MCF 10A (cell line): ENCODE measurements around the gene MTTP. TPM values are rescaled to one million over a fixed set of nuclear protein-coding genes. Genes with fewer than 3 reads are reported as not detected.

Source experiments
- BruUV-seq: library from RNA; stranded (reverse); fragments of 400-500 nt; replicated peaks from 2 replicates; lab custom pipeline; 2021; lab: Mats Ljungman, UMichigan
- CTCF ChIA-PET: fragments of 300-600 bp; sonication (Branson Sonifier 250); formaldehyde crosslinking; extraction: SDS; loops from one replicate; lab custom pipeline; 2021; ENCODE audit warnings: antibody characterized with exemption, inconsistent platforms; lab: Yijun Ruan, JAX
- POLR2A ChIA-PET: fragments of 300-600, 350-650 bp; sonication (Branson Sonifier 250); formaldehyde crosslinking; extraction: SDS; loops from one replicate; lab custom pipeline; 2020; ENCODE audit warnings: antibody characterized with exemption, inconsistent platforms; lab: Yijun Ruan, JAX
- DNase-seq: peaks from one replicate; pipeline ENCODE4 v3.0.0-alpha.2; 2018; ENCODE audit not compliant: unreplicated experiment
- H3K27ac Mint-ChIP-seq: one replicate; pipeline ENCODE4 v1.8.0; 2022; ENCODE audit warnings: mild to moderate bottlenecking, low read depth, mixed read lengths; ENCODE audit not compliant: unreplicated experiment
- H3K27me3 Mint-ChIP-seq: one replicate; pipeline ENCODE4 v1.8.0; 2022; ENCODE audit warnings: mixed read lengths; ENCODE audit not compliant: insufficient read depth, unreplicated experiment
- H3K36me3 Mint-ChIP-seq: one replicate; pipeline ENCODE4 v1.8.0; 2022; ENCODE audit warnings: mild to moderate bottlenecking, moderate library complexity, mixed read lengths; ENCODE audit not compliant: insufficient read depth, unreplicated experiment
- H3K4me1 Mint-ChIP-seq: one replicate; pipeline ENCODE4 v1.8.0; 2022; ENCODE audit warnings: mixed read lengths; ENCODE audit not compliant: insufficient read depth, unreplicated experiment
- H3K4me3 Mint-ChIP-seq: one replicate; pipeline ENCODE4 v1.8.0; 2022; ENCODE audit warnings: mild to moderate bottlenecking, moderate library complexity, mixed read lengths; ENCODE audit not compliant: unreplicated experiment
- H3K9me3 Mint-ChIP-seq: one replicate; pipeline ENCODE4 v1.8.0; 2022; ENCODE audit warnings: mixed read lengths; ENCODE audit not compliant: unreplicated experiment
- intact Hi-C: fragments of 100-400 bp; cut with micrococcal nuclease; formaldehyde crosslinking; loops from 2 replicates; pipeline ENCODE4 v1.14.1; 2022
- total RNA-seq: library from RNA; stranded (reverse); gene quantifications from 2 replicates; pipeline ENCODE4 v1.2.3, GENCODE V29; 2022
- TF ChIP-seq, protein P1 (sequence below): fragments of 200-600 bp; IDR thresholded peaks from one replicate; pipeline ENCODE4 v1.8.0; 2022; ENCODE audit warnings: antibody characterized with exemption, mild to moderate bottlenecking; ENCODE audit not compliant: unreplicated experiment

Gene MTTP
- total RNA-seq, 1 experiment from 2014 or later, result 0.51 TPM

GRCh38 chr4:99622341-99622740 is 47.7 kb downstream of the MTTP start:
- no peaks in the 10 kb centered on the region for H3K9me3 Mint-ChIP-seq
- no peaks in the 10 kb centered on the region for H3K36me3 Mint-ChIP-seq
- CTCF ChIA-PET, result interaction anchor here (0.9 kb wide), 1 partner anchor 8 kb away, joined by 3 read pairs; no protein-coding TSS in a partner anchor
- POLR2A ChIA-PET, result no interaction called here
- no peaks in the 10 kb centered on the region for H3K27me3 Mint-ChIP-seq
- intact Hi-C loops, result no loop called here
- no peak for DNase-seq
- H3K27ac Mint-ChIP-seq, result no peak overlapping the region
- no peak overlapping the region for H3K4me3 Mint-ChIP-seq
- no peaks in the 10 kb centered on the region for H3K4me1 Mint-ChIP-seq
- TF ChIP-seq, protein P1, sequence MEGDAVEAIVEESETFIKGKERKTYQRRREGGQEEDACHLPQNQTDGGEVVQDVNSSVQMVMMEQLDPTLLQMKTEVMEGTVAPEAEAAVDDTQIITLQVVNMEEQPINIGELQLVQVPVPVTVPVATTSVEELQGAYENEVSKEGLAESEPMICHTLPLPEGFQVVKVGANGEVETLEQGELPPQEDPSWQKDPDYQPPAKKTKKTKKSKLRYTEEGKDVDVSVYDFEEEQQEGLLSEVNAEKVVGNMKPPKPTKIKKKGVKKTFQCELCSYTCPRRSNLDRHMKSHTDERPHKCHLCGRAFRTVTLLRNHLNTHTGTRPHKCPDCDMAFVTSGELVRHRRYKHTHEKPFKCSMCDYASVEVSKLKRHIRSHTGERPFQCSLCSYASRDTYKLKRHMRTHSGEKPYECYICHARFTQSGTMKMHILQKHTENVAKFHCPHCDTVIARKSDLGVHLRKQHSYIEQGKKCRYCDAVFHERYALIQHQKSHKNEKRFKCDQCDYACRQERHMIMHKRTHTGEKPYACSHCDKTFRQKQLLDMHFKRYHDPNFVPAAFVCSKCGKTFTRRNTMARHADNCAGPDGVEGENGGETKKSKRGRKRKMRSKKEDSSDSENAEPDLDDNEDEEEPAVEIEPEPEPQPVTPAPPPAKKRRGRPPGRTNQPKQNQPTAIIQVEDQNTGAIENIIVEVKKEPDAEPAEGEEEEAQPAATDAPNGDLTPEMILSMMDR, result no peak
- BruUV-seq, result no TSS peak

DNA sequence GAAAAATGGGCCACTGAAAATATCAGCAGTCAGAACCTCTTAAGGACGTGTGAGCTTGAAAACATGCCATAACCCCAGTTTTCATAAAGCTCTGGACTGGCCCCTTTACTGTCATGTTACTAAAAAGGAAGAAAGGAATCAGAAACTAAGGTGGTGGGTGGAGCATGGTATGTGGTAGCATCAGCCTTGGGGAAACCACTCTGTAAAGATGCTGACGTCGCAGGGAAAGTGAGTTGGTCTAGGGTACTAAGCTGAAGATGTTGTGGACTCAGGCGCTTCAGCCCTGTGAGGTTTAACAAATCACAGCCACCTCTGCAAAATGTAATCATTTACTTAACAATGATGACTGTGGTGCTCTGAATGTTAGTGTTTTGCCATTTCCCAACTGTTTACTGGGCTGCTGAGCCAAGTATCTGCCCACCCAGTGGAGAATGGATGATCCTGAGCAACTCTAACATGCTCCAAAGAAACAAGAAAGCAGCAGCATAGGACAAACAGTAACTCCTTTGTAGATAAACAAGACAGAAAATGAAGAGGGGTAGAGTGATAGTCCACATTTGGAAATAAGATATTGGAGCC is 49.6 kb downstream of the MTTP start:
- intact Hi-C loops, result no loop called here
- Mint-ChIP-seq H3K27me3 (no peaks in the 10 kb centered on the region), H3K4me1 (no peaks in the 10 kb centered on the region), H3K4me3 (no peak overlapping the region), H3K9me3 (no peaks in the 10 kb centered on the region), H3K27ac (no peak overlapping the region), H3K36me3 (no peaks in the 10 kb centered on the region)
- ChIA-PET POLR2A (no interaction called here), CTCF (interaction anchor here (0.9 to 1.0 kb wide), 2 partner anchors 8 to 11 kb away, joined by 3 to 4 read pairs; no protein-coding TSS in a partner anchor)
- TF ChIP-seq, protein P1, result no peak
- no TSS peak for BruUV-seq
- no peak for DNase-seq

DNA sequence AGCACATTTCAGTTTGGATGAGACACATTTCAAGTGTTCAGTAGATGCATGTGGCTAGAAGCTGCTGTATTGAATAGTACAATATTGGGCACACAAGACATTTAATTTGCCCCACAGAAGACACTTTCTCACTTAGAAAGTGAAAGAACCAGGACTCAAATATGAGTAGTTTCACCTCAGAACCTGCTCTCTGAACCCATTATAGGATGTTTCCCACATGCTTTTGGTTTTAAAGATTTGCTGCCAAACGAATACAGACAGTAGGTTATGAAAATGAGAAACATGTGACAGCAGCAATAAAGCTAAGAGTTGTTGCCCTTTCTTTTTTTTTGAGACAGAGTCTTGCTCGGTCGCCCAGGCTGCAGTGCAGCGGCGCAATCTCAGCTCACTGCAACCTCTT is 50.7 kb downstream of the MTTP start:
- no peaks in the 10 kb centered on the region for H3K9me3 Mint-ChIP-seq
- no peak for DNase-seq
- ChIA-PET CTCF (interaction anchor here (0.6 kb wide), 1 partner anchor 153 kb away, joined by 3 read pairs; no protein-coding TSS in a partner anchor), POLR2A (no interaction called here)
- H3K4me1 Mint-ChIP-seq, result no peaks in the 10 kb centered on the region
- TF ChIP-seq, protein P1, result no peak
- no peak overlapping the region for H3K27ac Mint-ChIP-seq
- intact Hi-C loops, result no loop called here
- BruUV-seq, result no TSS peak
- H3K27me3 Mint-ChIP-seq, result no peaks in the 10 kb centered on the region
- H3K36me3 Mint-ChIP-seq, result no peaks in the 10 kb centered on the region
- H3K4me3 Mint-ChIP-seq, result no peak overlapping the region

DNA sequence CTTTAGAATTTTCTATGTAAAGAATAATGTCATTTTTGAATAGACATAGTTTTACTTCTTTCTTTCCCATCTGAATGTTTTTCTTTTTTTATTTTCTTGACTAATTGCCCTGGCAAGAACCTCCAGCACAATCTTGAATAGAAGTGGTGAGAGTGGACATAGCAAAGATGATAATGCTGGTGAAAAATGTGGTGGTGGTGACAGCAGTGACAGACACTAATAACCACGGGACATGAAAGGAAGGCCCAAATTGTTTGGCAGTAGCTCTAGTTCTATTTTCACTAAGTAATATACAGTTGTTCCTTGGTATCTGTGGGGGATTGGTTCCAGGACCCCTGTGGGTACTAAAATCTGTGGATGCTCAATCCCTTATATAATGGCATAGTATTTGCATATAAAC is 53.4 kb downstream of the MTTP start:
- Mint-ChIP-seq H3K9me3 (no peaks in the 10 kb centered on the region), H3K27ac (no peak overlapping the region), H3K36me3 (no peaks in the 10 kb centered on the region), H3K27me3 (no peaks in the 10 kb centered on the region), H3K4me3 (no peak overlapping the region), H3K4me1 (no peaks in the 10 kb centered on the region)
- no TSS peak for BruUV-seq
- ChIA-PET CTCF (no interaction called here), POLR2A (no interaction called here)
- intact Hi-C loops, result no loop called here
- DNase-seq, result no peak
- TF ChIP-seq, protein P1, result no peak
